Measurements from ENCODE around the gene MXI1. TPM values are rescaled to one million over a fixed set of nuclear protein-coding genes. Genes with fewer than 3 reads are reported as not detected.

MXI1 gene
- total RNA-seq, 1 experiment from 2014 or later: 12.1 TPM

- intact Hi-C loops (cut with micrococcal nuclease; ENCODE audit: unreplicated experiment): no loop called here
- POLR2A ChIA-PET: no interaction called here
- BruUV-seq (replicated peaks): no TSS peak
Measured at GRCh38 chr10:110215286-110216170, 8.1 kb downstream of the MXI1 start.

GRCh38 chr10:110216240-110216639 lies 8.8 kb downstream of the MXI1 start:
- Histone ChIP-seq H3K4me3 (ENCODE audit: low read depth in 2 of 2, low read length in 2 of 2) (no peak overlapping the region), H3K9me3 (ENCODE audit: control insufficient read depth, insufficient read depth, low read depth, low read length) (no peaks in the 10 kb centered on the region), H3K27me3 (ENCODE audit: control insufficient read depth, insufficient read depth, low read length) (no peaks in the 10 kb centered on the region; the same call in 1 of the 2 replicates), H3K36me3 (ENCODE audit: control insufficient read depth, insufficient read depth, low read length) (no peaks in the 10 kb centered on the region), H3K27ac (ENCODE audit: low read length) (no peak overlapping the region), H3K4me1 (ENCODE audit: control insufficient read depth, insufficient read depth, low read length) (0 out of 2 replicates have a peak, but pooled peaks cover 4% of the 10 kb centered on the region)
- in situ Hi-C loops (cut with HindIII; ENCODE audit: low pct_unique_long_range_greater_than_20kb, low sequenced_read_pairs): no loop called here
- ATAC-seq: no peak
- ChIA-PET CTCF (no interaction called here), POLR2A (no interaction called here)
- no peak for DNase-seq (ENCODE audit: low read depth, low spot score)
- BruUV-seq (replicated peaks): no TSS peak
- intact Hi-C loops (cut with micrococcal nuclease; ENCODE audit: unreplicated experiment): no loop called here
- TF ChIP-seq REST (IDR thresholded peaks at IDR 0.05; ENCODE audit: insufficient read depth in 1 of 2, low read depth in 2 of 2, low read length in 1 of 2) (no peak), TCF7L2 (IDR thresholded peaks at IDR 0.05; ENCODE audit: low read depth, low read length) (no peak), POLR2AphosphoS5 (IDR thresholded peaks at IDR 0.05; ENCODE audit: low read depth, low read length) (no peak), CTCF (IDR thresholded peaks at IDR 0.05) (no peak), SIN3A (IDR thresholded peaks at IDR 0.05; ENCODE audit: borderline replicate concordance, insufficient read depth, low read depth, low read length) (no peak)

More at GRCh38 chr10:110215286-110216170, 8.1 kb downstream of the MXI1 start:
- H3K4me1 ChIP-seq (ENCODE audit: control insufficient read depth, insufficient read depth, low read length): 0 out of 2 replicates have a peak, but pooled peaks cover 4% of the 10 kb centered on the region
- CTCF ChIA-PET: no interaction called here
- H3K4me3 ChIP-seq (ENCODE audit: low read depth in 2 of 2, low read length in 2 of 2): no peak overlapping the region
- no peak overlapping the region for H3K27ac ChIP-seq (ENCODE audit: low read length)
- in situ Hi-C loops (cut with HindIII; ENCODE audit: low pct_unique_long_range_greater_than_20kb, low sequenced_read_pairs): no loop called here
- DNase-seq (ENCODE audit: low read depth, low spot score): no peak
- no peaks in the 10 kb centered on the region; the same call in 1 of the 2 replicates for H3K36me3 ChIP-seq (ENCODE audit: control insufficient read depth, insufficient read depth, low read length)
- no peak for ATAC-seq
- TF ChIP-seq TCF7L2 (IDR thresholded peaks at IDR 0.05; ENCODE audit: low read depth, low read length) (no peak), CTCF (IDR thresholded peaks at IDR 0.05) (no peak), REST (IDR thresholded peaks at IDR 0.05; ENCODE audit: insufficient read depth in 1 of 2, low read depth in 2 of 2, low read length in 1 of 2) (no peak), SIN3A (IDR thresholded peaks at IDR 0.05; ENCODE audit: borderline replicate concordance, insufficient read depth, low read depth, low read length) (no peak), POLR2AphosphoS5 (IDR thresholded peaks at IDR 0.05; ENCODE audit: low read depth, low read length) (no peak)
- no peaks in the 10 kb centered on the region for H3K9me3 ChIP-seq (ENCODE audit: control insufficient read depth, insufficient read depth, low read depth, low read length)
- no peaks in the 10 kb centered on the region for H3K27me3 ChIP-seq (ENCODE audit: control insufficient read depth, insufficient read depth, low read length)
